Stomach (tissue), 9 donors: ENCODE measurements around the gene LCLAT1. TPM values are rescaled to one million over a fixed set of nuclear protein-coding genes. Genes with fewer than 3 reads are reported as not detected.
"Not testable (repeated sequence)": the region's sequence is repeated elsewhere in the genome, so short reads cannot be mapped to it uniquely, and the experiment has no call there.

Experiments
- DNase-seq, 2 donors: peaks; one replicate each; pipeline versions ENCODE4 v3.0.0 to v3.0.0-alpha.2; 2013 to 2019
- H3K27ac ChIP-seq, 5 donors: fragments of 200-600 bp in 4 of 5; sonication (generic) in 4 of 5; one replicate each; pipeline ENCODE4 v1.5.1; 2013 to 2019; ENCODE audit warnings: mild to moderate bottlenecking in 1 of 5, moderate library complexity in 1 of 5
- H3K27me3 ChIP-seq, 3 donors: fragments of 200-600 bp; sonication (generic); one replicate each; pipeline ENCODE4 v1.5.1; 2017 to 2019; ENCODE audit warnings: mixed run types in 1 of 3
- H3K36me3 ChIP-seq, 4 donors: fragments of 200-600 bp; sonication (generic); 1 replicate in 3 of 4; 2 replicates in 1 of 4; pipeline ENCODE4 v1.5.1; 2016 to 2019
- H3K4me1 ChIP-seq, 4 donors: fragments of 200-600 bp; sonication (generic); one replicate each; pipeline ENCODE4 v1.5.1; 2016 to 2019
- H3K4me3 ChIP-seq, 4 donors: fragments of 200-600 bp; sonication (generic) in 3 of 4; one replicate each; pipeline ENCODE4 v1.5.1; 2016 to 2019; ENCODE audit warnings: mild to moderate bottlenecking in 1 of 4
- H3K9me3 ChIP-seq, 4 donors: fragments of 200-600 bp; sonication (generic); one replicate each; pipeline ENCODE4 v1.5.1; 2016 to 2019
- CTCF ChIP-seq, 7 experiments: fragments of 450-650 bp in 4 of 7; fragments of 200-600 bp in 3 of 7; sonication (generic) in 3 of 7; IDR thresholded peaks; one replicate each; pipeline ENCODE4 v1.5.1; 2016 to 2019; ENCODE audit warnings: antibody characterized with exemption in 7 of 7, control low read depth in 2 of 7, mild to moderate bottlenecking in 1 of 7
- EP300 ChIP-seq: sonication (generic); formaldehyde crosslinking; IDR thresholded peaks from one replicate; pipeline ENCODE4 v1.6.1; 2017; ENCODE audit warnings: antibody characterized with exemption
- POLR2A ChIP-seq, 4 donors: fragments of 450-650 bp; IDR thresholded peaks; one replicate each; pipeline ENCODE4 v1.6.1; 2016; ENCODE audit warnings: antibody characterized with exemption in 4 of 4, control low read depth in 2 of 4, mild to moderate bottlenecking in 1 of 4, moderate library complexity in 1 of 4
- POLR2AphosphoS5 ChIP-seq, 3 donors: sonication (generic); formaldehyde crosslinking; IDR thresholded peaks; one replicate each; pipeline ENCODE4 v1.6.1; 2016; ENCODE audit warnings: antibody characterized with exemption in 3 of 3
- WGBS, 5 donors: extraction: QIAGEN DNeasy Blood & Tissue Kit in 3 of 5; methylation state at CpG; one replicate each; pipeline versions ENCODE4 v1.1.5 to v1.1.7; 2013 to 2018; 5-methylcytosine and 5-hydroxymethylcytosine counted together
- intact Hi-C: fragments of 100-400 bp; cut with DNase I; formaldehyde crosslinking; loops from one replicate; pipeline ENCODE4 v1.15.1; 2023; ENCODE audit warnings: low total_unique reads
- polyA plus RNA-seq, 3 donors: library from polyadenylated mRNA; stranded (reverse); fragments of 200-250 nt; gene quantifications; one replicate each; pipeline ENCODE4 v1.2.3, GENCODE V29; 2013
- total RNA-seq, 5 donors: library from RNA; depleted of rRNA; stranded (reverse); fragments of >200 nt; gene quantifications; one replicate each; pipeline versions ENCODE4 v1.1.0 to v1.2.3, GENCODE V29; 2014 to 2016
- donor health status: healthy with polysubstance abuse.
- donor health status: Bipolar disorder and iron deficiency.
- donor health status: healthy.

LCLAT1 gene
- total and polyA plus RNA-seq, 8 donors: 0.76 to 51.3 (median 12.5) TPM

DNA sequence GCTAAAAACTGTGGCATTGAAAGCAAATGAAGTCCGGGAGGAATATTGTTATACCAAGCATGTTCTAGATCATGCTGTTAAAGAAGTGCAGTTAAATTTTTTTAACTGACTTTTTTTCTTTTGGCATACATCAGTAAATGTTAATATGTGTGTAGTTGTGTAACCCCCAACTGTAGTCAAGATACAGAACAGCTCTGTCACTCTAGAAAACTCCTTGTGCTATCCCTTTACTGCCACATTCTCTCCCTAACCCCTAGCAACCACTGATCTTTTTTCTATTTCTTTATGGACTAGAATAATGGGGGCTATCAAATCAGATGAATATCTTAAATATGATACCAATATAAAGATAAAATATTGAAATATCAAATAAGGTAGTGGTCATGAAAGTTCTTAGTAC, 46.4 kb downstream of the LCLAT1 start:
- H3K4me3 ChIP-seq: no peak overlapping the region
- no peak overlapping the region for H3K27ac ChIP-seq
- no peak for DNase-seq
- H3K9me3 ChIP-seq: peaks cover 0 to 7% (median 3%) of the 10 kb centered on the region in 4 donors
- no peaks in the 10 kb centered on the region for H3K36me3 ChIP-seq
- 73 to 99% (median 89%) methylated on average over 1 of the region's 1 CpG for WGBS, 5 donors
- peaks cover 0 to 19% (median 7%) of the 10 kb centered on the region in 4 donors for H3K4me1 ChIP-seq
- TF ChIP-seq EP300 (no peak), CTCF (IDR thresholded peaks at IDR 0.05) (no peak), POLR2AphosphoS5 (IDR thresholded peaks at IDR 0.05) (no peak), POLR2A (IDR thresholded peaks at IDR 0.05) (no peak)
- H3K27me3 ChIP-seq: no peaks in the 10 kb centered on the region
- intact Hi-C loops: no loop called here

DNA sequence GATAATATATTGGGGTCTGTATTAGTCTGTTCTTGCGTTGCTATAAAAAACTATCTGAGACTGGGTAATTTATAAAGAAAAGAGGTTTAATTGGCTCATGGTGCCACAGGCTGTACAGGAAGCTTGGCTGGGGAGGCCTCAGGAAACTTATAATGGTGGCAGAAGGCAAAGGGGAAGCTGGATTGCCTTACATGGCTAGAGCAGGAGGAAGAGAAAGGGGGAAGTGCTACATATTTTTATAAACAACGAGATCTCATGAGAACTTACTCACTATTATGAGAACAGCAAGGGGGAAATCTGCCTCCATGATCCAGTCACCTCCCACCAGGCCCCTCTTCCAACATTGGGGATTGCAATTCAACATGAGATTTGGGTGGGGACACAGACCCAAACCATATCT, 48.9 kb downstream of the LCLAT1 start:
- H3K27me3 ChIP-seq, DNase-seq, H3K36me3 ChIP-seq, intact Hi-C loops, H3K4me3 ChIP-seq: not testable (repeated sequence)
- Histone ChIP-seq H3K4me1 (peaks cover 0 to 19% (median 7%) of the 10 kb centered on the region in 4 donors), H3K9me3 (peaks cover 0 to 22% (median 10%) of the 10 kb centered on the region in 4 donors), H3K27ac (peak overlapping the region in 2 of 5 donors; percentile 24 to 28)
- 66 to 95% (median 87%) methylated on average over 2 of the region's 2 CpGs for WGBS, 5 donors

DNA sequence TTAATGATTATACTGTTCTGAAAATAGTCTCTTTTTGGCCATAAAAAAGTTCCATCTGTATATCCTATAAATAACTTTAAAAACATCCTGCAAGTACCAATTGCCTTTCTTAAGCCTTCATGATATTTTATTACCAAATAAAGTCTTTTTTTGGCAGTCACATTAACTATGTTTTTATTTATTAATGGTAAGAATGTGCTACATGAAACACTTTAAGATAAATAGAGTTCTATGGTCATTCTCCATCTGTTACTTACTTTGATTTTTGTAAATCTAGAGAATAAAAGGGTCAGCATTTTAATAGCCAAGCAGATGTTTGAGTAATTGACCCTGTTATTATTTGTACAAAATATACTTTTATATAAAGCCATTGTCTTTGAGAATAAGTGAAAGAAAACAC, 52.6 kb downstream of the LCLAT1 start:
- H3K4me3 ChIP-seq: no peak overlapping the region
- peaks cover 0 to 29% (median 13%) of the 10 kb centered on the region in 4 donors for H3K9me3 ChIP-seq
- H3K27me3 ChIP-seq: no peaks in the 10 kb centered on the region
- intact Hi-C loops: no loop called here
- H3K4me1 ChIP-seq: peaks cover 0 to 21% (median 7%) of the 10 kb centered on the region in 4 donors
- no peak for DNase-seq
- no peak for TF ChIP-seq CTCF (IDR thresholded peaks at IDR 0.05)
- TF ChIP-seq POLR2AphosphoS5 (IDR thresholded peaks at IDR 0.05): no peak
- TF ChIP-seq POLR2A (IDR thresholded peaks at IDR 0.05): no peak
- no peak for TF ChIP-seq EP300
- H3K36me3 ChIP-seq: peaks cover 0 to 4% (median 0%) of the 10 kb centered on the region in 4 donors
- H3K27ac ChIP-seq: no peak overlapping the region

DNA sequence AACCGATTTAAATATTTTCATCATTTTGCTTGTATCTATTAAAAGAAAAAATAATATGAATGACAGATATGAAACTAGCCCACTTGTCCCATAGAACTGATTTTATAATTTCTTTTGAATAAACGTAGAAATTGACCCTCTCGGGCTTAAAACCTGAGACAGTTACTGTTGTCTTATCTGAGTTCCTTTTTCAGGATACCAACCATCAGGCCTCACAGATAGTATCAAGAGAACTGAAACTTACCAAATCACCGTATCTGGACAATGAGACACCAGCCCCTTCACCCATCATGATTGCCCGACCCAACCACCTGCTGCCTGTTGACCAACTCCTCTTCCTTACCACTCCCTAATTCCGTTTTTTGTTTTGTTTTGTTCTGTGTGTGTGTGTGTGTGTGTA, 53.7 kb downstream of the LCLAT1 start:
- Histone ChIP-seq H3K36me3 (peaks cover 0 to 4% (median 0%) of the 10 kb centered on the region in 4 donors), H3K27ac (no peak overlapping the region), H3K27me3 (no peaks in the 10 kb centered on the region), H3K4me3 (no peak overlapping the region), H3K4me1 (peaks cover 0 to 30% (median 9%) of the 10 kb centered on the region in 4 donors), H3K9me3 (peaks cover 0 to 29% (median 13%) of the 10 kb centered on the region in 4 donors)
- 95 to 98% (median 96%) methylated on average over 6 of the region's 6 CpGs for WGBS, 5 donors
- no peak for DNase-seq
- intact Hi-C loops: no loop called here
- no peak for TF ChIP-seq EP300
- no peak for TF ChIP-seq POLR2A (IDR thresholded peaks at IDR 0.05)
- no peak for TF ChIP-seq CTCF (IDR thresholded peaks at IDR 0.05)
- TF ChIP-seq POLR2AphosphoS5 (IDR thresholded peaks at IDR 0.05): no peak

DNA sequence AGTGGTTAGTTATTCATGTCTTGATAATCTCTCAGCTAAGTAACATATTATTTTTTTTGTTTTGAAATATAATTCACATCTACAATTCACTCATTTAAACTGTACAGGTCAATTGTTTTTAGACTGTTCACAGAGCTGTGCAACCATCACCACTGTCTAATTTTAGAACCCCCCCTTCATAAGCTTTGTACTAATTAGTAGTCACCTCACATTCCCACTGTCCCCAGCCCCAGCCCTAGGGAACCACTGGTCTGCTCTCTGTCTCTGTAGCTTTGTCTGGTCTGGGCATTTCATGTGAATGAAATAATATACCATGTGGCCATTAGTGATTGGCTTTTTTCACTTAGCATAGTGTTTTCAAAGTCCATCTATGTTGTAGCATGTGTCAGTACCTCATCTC, 55.3 kb downstream of the LCLAT1 start:
- peaks cover 0 to 4% (median 0%) of the 10 kb centered on the region in 4 donors for H3K36me3 ChIP-seq
- intact Hi-C loops: no loop called here

More for the DNA sequence above, 55.3 kb downstream of the LCLAT1 start:
- DNase-seq: no peak
- no peak overlapping the region for H3K27ac ChIP-seq
- TF ChIP-seq POLR2A (IDR thresholded peaks at IDR 0.05): no peak
- no peak for TF ChIP-seq CTCF (IDR thresholded peaks at IDR 0.05)
- no peak for TF ChIP-seq EP300
- TF ChIP-seq POLR2AphosphoS5 (IDR thresholded peaks at IDR 0.05): no peak
- H3K9me3 ChIP-seq: peaks cover 0 to 29% (median 13%) of the 10 kb centered on the region in 4 donors
- no peaks in the 10 kb centered on the region for H3K27me3 ChIP-seq
- no peak overlapping the region for H3K4me3 ChIP-seq
- H3K4me1 ChIP-seq: peaks cover 0 to 28% (median 9%) of the 10 kb centered on the region in 4 donors
